OCI-LY1 (cell line): ENCODE data around the gene SIK1.

Source experiments
- H2AFZ ChIP-seq: fragments of 200-600 bp; sonication (generic), shearing (Covaris generic); 2 replicates; pipeline ENCODE4 v1.6.0; 2014; ENCODE audit warnings: antibody characterized with exemption, mild to moderate bottlenecking, low read length
- H3F3A ChIP-seq: fragments of 200-600 bp; sonication (generic), shearing (Covaris generic); 2 replicates; pipeline ENCODE4 v1.6.0; 2014; ENCODE audit warnings: mild to moderate bottlenecking, antibody characterized with exemption, low read length, moderate library complexity; ENCODE audit not compliant: insufficient read depth
- H3K27ac ChIP-seq: fragments of 200-600 bp; sonication (generic); 2 replicates; pipeline ENCODE4 v1.5.1; 2014; ENCODE audit warnings: low read length, mixed run types, mild to moderate bottlenecking, low read depth; ENCODE audit not compliant: poor library complexity, severe bottlenecking
- H3K27me3 ChIP-seq: fragments of 200-600 bp; sonication (generic); 2 replicates; pipeline ENCODE4 v1.6.0; 2014; ENCODE audit warnings: antibody characterized with exemption, mild to moderate bottlenecking, low read length, moderate library complexity; ENCODE audit not compliant: insufficient read depth
- H3K36me3 ChIP-seq: fragments of 200-600 bp; sonication (generic); 2 replicates; pipeline ENCODE4 v1.6.1; 2014; ENCODE audit warnings: mild to moderate bottlenecking, antibody characterized with exemption, low read length, moderate library complexity, mixed read lengths; ENCODE audit not compliant: insufficient read depth
- H3K4me1 ChIP-seq: fragments of 200-600 bp; sonication (generic); 2 replicates; pipeline ENCODE4 v1.5.1; 2014; ENCODE audit warnings: mild to moderate bottlenecking, low read length, moderate library complexity; ENCODE audit not compliant: insufficient read depth, severe bottlenecking
- H3K4me2 ChIP-seq: fragments of 200-600 bp; sonication (generic), shearing (Covaris generic); 2 replicates; pipeline ENCODE4 v1.6.1; 2014; ENCODE audit warnings: low read length
- H3K4me3 ChIP-seq: fragments of 200-600 bp; sonication (generic); 2 replicates; pipeline ENCODE4 v1.5.1; 2014; ENCODE audit warnings: low read length, low read depth, mild to moderate bottlenecking, mixed read lengths; ENCODE audit not compliant: poor library complexity, severe bottlenecking
- H3K79me2 ChIP-seq: fragments of 200-600 bp; shearing (Covaris generic); 2 replicates; pipeline ENCODE4 v1.6.1; 2016; ENCODE audit warnings: mixed run types, low read length, mixed read lengths; ENCODE audit not compliant: insufficient read depth
- H3K9ac ChIP-seq: fragments of 200-600 bp; sonication (generic), shearing (Covaris generic); 2 replicates; pipeline ENCODE4 v1.6.1; 2014; ENCODE audit warnings: mild to moderate bottlenecking, low read length, mixed read lengths
- H3K9me2 ChIP-seq: fragments of 200-600 bp; sonication (generic), shearing (Covaris generic); 2 replicates; pipeline ENCODE4 v1.6.1; 2014; ENCODE audit warnings: low read depth, mild to moderate bottlenecking, low read length, mixed read lengths
- H3K9me3 ChIP-seq: fragments of 200-600 bp; shearing (Covaris generic); 2 replicates; pipeline ENCODE4 v1.6.1; 2014; ENCODE audit warnings: low read length, mixed read lengths
- H4K20me1 ChIP-seq: fragments of 200-600 bp; sonication (generic), shearing (Covaris generic); 2 replicates; pipeline ENCODE4 v1.6.0; 2016; ENCODE audit warnings: mild to moderate bottlenecking, low read length; ENCODE audit not compliant: insufficient read depth
- CTCF ChIP-seq: fragments of 200-600 bp; sonication (generic), shearing (Covaris generic); IDR thresholded peaks from 2 replicates; pipeline ENCODE4 v1.5.1; 2017; ENCODE audit warnings: mild to moderate bottlenecking, antibody characterized with exemption, low read length, moderate library complexity, mixed read lengths
- EZH2 ChIP-seq: fragments of 200-600 bp; sonication (generic), shearing (Covaris generic); IDR thresholded peaks from 2 replicates; pipeline ENCODE4 v1.8.0; 2017; ENCODE audit warnings: borderline replicate concordance, mixed run types, mild to moderate bottlenecking, antibody characterized with exemption, low read length, moderate library complexity, mixed read lengths

Gene SIK1

GRCh38 chr21:43375006-43375836 is 51.7 kb downstream of the SIK1 start:
- TF ChIP-seq EZH2 (no peak), CTCF (no peak)
- Histone ChIP-seq H3K9me2 (no peaks in the 10 kb centered on the region), H3K9ac (no peak overlapping the region), H3K79me2 (no peaks in the 10 kb centered on the region), H3K4me2 (no peak overlapping the region), H3K36me3 (no peaks in the 10 kb centered on the region), H3K4me3 (no peak overlapping the region), H4K20me1 (no peaks in the 10 kb centered on the region), H2AFZ (no peak overlapping the region), H3K9me3 (no peaks in the 10 kb centered on the region), H3K4me1 (peaks cover 7% of the 10 kb centered on the region), H3K27me3 (peaks cover 25% of the 10 kb centered on the region; the same call in 1 of the 2 replicates), H3F3A (no peaks in the 10 kb centered on the region), H3K27ac (no peak overlapping the region)

GRCh38 chr21:43374228-43374885 is 52.6 kb downstream of the SIK1 start:
- TF ChIP-seq EZH2 (no peak), CTCF (no peak)
- peaks cover 25% of the 10 kb centered on the region; the same call in 1 of the 2 replicates for H3K27me3 ChIP-seq
- no peaks in the 10 kb centered on the region for H3F3A ChIP-seq
- H4K20me1 ChIP-seq: no peaks in the 10 kb centered on the region
- H3K79me2 ChIP-seq: no peaks in the 10 kb centered on the region
- H3K9ac ChIP-seq: no peak overlapping the region
- H3K4me3 ChIP-seq: no peak overlapping the region
- H3K9me3 ChIP-seq: no peaks in the 10 kb centered on the region
- H3K36me3 ChIP-seq: no peaks in the 10 kb centered on the region
- no peak overlapping the region for H2AFZ ChIP-seq
- peaks cover 12% of the 10 kb centered on the region for H3K4me1 ChIP-seq
- H3K9me2 ChIP-seq: no peaks in the 10 kb centered on the region
- no peak overlapping the region for H3K4me2 ChIP-seq
- H3K27ac ChIP-seq: no peak overlapping the region

- no peaks in the 10 kb centered on the region for H3K79me2 ChIP-seq
- TF ChIP-seq EZH2: no peak
- no peak for TF ChIP-seq CTCF
- H3K4me3 ChIP-seq: no peak overlapping the region
- no peaks in the 10 kb centered on the region for H3K9me3 ChIP-seq
- no peak overlapping the region for H3K9ac ChIP-seq
- no peak overlapping the region for H3K27ac ChIP-seq
- no peaks in the 10 kb centered on the region for H4K20me1 ChIP-seq
- H3K4me1 ChIP-seq: peaks cover 12% of the 10 kb centered on the region
- H3K36me3 ChIP-seq: no peaks in the 10 kb centered on the region
- no peaks in the 10 kb centered on the region for H3K9me2 ChIP-seq
- H3F3A ChIP-seq: no peaks in the 10 kb centered on the region
- H3K27me3 ChIP-seq: peaks cover 25% of the 10 kb centered on the region; the same call in 1 of the 2 replicates
- H3K4me2 ChIP-seq: no peak overlapping the region
- no peak overlapping the region for H2AFZ ChIP-seq
These were observed 53.3 kb downstream of the SIK1 start for GRCh38 chr21:43373362-43374227.
